HG02623 (cell line): ENCODE data around the gene CARHSP1.
A peak's percentile ranks its signal among the peaks of the same experiment; 100 is the strongest.
"Not testable (repeated sequence)": the region's sequence is repeated elsewhere in the genome, so short reads cannot be mapped to it uniquely, and the experiment has no call there.

Experiments
- ATAC-seq: cut with Tn5 transposase; IDR thresholded peaks from one replicate; pipeline ENCODE4 v1.9.1; 2021; ENCODE audit warnings: moderate library complexity; ENCODE audit not compliant: unreplicated experiment

Gene CARHSP1

DNA sequence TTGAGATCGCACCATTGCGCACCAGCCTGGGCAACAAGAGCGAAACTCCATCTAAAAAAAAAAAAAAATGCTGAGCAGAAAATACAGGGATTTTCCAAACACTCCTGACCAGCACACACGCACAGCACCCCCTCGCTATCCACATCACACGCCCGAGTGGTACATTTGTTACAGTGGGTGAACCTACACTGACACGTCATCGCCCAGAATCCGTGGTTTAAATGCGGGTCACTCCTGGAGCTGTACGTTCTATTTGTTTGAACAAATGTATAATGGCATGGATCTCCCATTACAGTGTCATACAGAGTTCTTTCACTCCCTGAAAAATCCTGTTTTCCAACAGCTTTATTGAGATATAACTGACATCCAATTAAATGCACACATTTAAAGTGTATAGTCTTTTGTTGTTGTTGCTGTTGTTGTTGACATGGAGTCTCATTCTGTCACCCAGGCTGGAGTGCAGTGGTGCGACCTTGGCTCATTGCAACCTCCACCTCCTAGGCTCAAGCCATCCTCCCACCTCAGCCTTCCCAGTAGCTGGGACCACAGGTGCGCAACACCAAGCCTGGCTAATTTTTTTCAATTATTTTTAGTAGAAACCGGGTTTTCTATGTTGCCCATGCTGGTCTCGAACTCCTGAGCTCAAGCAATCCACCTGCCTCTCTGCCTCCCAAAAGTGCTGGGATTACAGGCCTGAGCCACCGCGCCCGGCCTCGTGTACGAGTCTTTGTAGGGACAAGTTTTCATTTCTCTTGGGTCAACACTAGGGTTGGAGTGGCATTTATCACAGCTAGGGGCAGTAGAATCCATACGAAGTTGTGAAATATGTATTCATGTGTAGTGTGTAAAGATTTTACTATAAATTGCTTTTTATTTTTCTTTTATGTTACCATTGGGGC is 4.4 kb upstream of the CARHSP1 start:
- no peak for ATAC-seq

DNA sequence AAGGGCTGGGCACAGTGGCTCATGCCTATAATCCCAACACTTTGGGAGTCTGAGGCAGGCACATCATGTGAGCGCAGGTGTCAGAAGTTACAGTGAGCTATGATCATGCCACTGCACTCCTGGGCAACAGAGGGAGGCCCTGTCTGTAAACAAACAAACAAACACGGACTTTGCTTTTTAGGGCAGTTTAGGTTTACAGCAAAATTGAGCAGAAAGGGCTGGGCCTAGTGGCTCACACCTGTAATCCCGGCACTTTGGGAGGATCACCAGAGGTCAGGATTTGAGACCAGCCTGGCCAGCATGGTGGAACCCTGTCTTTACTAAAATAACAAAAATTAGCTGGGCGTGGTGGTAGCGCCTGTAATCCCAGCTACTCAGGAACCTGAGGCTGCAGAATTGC is 3.3 kb upstream of the CARHSP1 start:
- ATAC-seq = no peak

- not testable (repeated sequence) for ATAC-seq
These were observed 1.1 kb upstream of the CARHSP1 start for GRCh38 chr16:8869988-8870241.

- ATAC-seq = no peak
These were observed 594 bp upstream of the CARHSP1 start for GRCh38 chr16:8869212-8869987.

- peak; percentile 0 for ATAC-seq
These were observed 832 bp downstream of the CARHSP1 start for GRCh38 chr16:8867932-8868415.

GRCh38 chr16:8867216-8867931 is 1.4 kb downstream of the CARHSP1 start:
- peak; percentile 0 for ATAC-seq

DNA sequence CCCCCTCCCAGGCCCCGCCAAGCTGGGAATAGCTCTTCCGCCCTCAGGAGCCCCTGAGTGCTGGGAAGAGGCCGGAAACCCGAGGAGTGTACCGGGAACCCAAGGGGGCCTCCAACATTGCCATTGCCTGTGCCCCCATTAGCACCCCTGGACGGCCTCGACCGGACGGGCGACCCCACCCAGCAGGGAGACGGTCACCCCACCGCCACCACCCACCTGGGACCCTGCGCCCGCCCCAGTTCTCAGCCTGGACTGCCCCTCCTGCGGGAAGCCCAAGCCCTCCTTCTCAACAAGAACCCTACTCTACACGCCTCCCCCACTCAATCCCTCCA is 2.0 kb downstream of the CARHSP1 start:
- ATAC-seq = no peak

DNA sequence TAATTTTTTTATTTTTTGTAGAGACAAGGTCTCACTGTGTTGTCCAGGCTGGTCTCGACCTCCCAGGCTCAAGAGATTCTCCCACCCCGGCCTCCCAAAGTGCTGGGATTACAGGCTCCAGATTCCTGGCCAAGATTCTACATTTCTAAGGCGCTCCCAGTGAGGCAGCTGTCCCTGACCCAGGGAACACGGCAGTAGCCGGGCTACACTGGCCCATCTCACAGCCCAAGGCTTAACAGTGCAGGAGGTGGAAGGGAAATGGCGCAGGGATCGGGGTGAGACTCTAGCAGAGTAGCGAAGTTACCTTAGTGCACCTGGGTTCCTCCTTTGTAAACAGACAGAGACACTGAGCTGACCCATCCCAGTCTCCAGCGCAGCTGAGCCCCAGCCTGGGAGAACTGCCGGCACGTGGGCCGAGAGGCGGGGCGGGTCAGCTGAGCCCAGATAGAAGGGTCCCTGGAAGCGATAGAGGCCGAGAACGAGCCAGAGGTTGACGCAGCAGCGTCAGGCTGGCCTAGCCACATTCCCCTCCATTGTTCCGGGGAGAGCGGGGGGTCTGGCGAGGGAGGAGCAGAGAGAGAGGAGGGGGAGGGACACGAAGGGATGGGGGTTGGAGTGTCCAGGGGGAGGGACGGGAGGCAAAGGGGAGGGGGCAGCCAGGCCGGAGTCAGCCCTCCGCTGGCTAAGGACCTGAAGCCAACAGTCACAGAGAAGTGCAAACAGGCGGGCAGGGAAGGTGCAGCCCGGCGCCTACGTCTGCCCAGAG is 2.5 kb downstream of the CARHSP1 start:
- no peak for ATAC-seq

DNA sequence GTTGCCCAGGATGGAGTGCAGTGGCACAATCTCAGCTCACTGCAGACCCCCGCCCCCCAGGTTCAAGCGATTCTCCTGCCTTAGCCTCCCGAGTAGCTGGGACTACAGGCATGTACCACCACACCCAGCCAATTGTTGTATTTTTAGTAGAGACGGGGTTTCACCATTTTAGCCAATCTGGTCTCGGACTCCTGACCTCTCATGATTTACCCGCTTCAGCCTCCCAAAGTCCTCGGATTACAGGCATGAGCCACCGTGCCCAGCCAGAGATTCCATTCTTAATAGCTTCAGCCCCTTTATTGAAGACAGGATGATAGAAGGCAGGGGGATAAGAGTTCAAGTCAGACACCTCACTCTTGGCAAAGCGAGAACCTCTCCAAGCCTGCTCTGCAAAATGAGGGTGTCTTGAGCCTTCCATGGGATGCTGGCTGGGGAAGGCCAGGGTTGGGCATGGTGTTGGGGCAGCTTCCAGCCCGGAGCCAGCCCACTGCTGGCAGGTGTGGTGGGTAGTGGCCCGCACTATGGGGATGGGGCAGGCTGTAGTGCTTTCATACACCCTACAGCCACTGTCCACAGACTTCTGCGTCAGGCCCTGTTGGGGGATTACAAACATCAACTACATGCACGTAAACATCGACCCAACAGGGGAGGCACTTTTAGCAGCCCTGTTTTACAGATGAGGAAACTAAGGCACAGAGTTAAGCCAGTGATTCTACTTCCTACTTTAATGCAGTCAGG is 3.5 kb downstream of the CARHSP1 start:
- ATAC-seq = no peak

- no peak for ATAC-seq
These were observed 4.2 kb downstream of the CARHSP1 start for GRCh38 chr16:8864480-8865110.

DNA sequence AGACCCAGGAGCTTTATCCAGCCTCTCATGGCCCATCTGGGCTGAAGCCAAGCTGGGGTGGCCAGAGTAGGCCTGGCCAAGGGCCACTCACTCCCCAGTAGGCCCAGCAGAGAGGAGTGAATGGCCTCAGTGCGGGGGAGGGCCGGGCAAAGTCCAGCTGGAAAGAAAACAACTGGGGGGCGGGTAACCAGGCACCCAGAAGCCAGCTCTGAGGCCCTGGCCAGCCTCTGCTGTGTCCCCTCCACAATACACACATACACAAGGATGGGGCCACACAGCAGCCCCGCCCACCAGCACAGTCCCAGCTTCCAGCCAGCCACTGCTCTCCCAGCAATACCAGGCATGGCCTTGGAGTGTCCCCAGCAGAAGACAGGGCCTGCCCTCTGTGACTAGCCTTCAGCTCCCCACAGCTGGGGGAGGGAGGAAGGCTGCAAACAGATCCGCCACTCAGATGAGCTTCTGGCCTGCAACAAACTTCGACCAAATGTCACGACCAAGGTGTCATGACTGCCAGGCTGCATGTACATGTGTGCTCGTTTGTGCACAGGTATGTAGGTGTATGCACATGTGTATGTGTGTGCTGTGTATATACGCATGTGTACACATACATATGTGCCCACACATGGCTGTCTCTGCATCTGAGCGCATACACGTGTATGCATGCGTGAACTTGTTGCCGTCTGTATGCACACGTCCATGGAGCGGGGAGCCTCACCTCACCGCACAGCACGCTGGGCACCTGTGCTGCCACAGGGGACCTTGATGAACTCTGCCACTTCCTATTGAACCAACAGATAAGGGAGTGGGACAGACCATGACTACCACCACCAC is 5.0 kb downstream of the CARHSP1 start:
- no peak for ATAC-seq

DNA sequence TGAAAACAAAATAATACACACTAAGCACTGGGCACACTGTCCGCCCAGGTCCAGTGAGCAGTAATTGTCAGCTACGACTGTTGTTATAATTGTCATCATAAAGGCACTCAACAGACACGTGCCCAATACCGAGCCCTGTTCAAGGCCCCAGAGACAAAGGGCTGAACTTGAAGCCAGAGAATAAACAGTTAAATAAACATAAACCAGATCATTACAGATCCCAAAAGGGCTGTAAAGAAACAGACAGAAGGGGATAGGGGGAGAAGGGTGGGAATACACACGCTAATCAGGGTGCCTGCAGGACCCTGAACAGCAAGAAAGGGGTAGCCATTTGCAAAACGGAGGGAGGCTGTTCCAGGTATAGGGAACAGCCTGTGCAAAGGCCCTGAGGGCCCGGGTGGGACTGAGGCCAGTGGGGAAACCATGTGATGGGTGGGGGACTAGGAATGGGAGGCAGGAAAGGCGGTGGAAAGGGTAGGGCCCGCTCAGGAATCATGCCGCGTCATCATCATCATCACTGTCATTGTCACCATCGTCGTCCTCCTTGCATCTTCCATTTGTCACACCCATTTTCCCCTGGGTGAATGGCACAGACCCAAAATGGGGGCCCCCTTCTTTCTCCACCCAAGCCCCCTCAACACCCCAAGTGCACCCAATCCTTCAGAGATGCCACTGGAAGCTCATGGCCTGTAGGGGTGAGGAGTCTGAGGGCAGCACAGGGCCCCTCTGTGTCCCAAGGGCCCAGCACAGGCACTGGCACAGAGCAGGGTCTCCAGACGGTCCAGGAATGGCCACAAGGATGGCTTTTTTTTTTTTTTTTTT is 6.3 kb downstream of the CARHSP1 start:
- ATAC-seq = no peak

DNA sequence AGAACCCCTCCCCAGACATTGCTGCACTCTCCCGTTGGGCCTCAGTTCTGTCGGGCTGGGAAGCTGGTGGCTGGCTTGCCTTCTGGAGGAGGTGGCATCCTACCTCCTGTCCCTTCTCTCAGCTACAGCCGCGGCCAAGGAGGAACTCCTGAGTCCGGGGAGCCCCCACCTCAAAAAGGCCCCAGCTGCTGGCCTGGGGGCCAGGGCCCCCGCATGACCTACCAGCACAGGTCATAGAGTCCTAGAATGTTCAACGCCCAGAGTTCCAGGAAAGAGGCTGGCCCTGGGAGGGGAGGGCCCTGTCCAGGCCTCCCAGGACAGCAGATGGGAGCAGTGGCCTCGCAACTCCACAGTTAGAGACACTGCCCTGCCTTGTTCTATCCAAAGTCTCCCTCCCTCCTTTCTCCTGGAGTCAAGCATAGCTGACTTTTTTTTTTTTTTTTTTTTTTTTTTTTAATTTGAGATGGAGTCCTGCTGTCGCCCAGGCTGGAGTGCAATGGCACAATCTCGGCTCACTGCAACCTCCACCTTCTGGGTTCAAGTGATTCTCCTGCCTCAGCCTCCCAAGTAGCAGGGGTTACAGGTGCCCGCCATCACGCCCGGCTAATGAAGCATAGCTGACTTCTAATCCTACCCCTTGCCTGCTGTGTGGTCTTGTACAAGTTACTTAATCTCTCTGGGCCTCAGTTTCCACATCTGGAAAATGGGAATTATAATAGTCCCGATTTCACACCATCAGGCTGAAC is 7.1 kb downstream of the CARHSP1 start:
- no peak for ATAC-seq

GRCh38 chr16:8859913-8860881 is 8.6 kb downstream of the CARHSP1 start:
- no peak for ATAC-seq

DNA sequence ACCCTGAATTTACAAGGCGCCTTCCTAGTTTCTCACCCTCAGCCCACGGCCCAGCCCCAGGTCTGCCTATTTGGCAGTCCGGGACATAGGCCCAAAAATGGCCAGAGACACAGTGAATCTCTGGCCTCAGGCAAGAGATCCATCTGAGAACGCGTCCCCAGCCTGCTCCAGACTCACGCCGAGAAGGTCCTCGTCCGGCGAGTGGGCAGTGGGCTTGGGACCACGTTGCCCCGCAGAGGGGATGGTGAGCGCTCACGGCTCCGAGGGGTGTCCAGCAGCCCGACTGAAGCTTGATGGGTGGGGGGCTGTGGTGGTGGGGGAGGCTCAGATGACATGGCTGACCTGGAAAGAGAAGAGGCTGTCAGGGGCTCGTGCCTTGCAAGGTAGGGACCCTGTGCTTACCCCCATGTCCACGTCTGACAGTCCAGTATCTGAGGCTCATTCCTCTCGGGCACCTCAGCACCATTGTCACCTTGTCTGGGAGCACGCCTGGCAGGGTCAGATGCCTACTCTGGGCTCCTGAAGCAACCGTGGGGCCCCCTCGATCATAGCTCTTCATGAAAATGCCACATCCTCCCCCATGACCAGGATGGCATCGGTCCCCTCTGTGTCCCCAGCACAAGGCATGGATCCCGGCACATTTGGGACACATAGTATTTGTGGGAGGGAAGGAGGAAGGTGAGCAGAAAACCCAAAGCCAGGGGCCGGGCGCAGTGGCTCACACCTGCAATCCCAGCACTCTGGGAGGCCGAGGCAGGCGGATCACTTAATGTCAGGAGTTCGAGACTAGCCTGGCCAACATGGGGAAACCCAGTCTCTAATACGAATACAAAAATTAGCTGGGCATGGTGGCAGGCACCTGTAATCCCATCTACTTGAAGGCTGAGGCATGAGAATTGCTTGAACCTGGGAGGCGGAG is 9.6 kb downstream of the CARHSP1 start:
- no peak for ATAC-seq
